HG03108 (cell line): ENCODE results near the gene CLEC11A.
"Not testable (repeated sequence)": the region's sequence is repeated elsewhere in the genome, so short reads cannot be mapped to it uniquely, and the experiment has no call there.

Source experiments
- ATAC-seq: cut with Tn5 transposase; IDR thresholded peaks from one replicate; pipeline ENCODE4 v1.9.1; 2021; ENCODE audit warnings: moderate library complexity; ENCODE audit not compliant: unreplicated experiment

CLEC11A gene

DNA sequence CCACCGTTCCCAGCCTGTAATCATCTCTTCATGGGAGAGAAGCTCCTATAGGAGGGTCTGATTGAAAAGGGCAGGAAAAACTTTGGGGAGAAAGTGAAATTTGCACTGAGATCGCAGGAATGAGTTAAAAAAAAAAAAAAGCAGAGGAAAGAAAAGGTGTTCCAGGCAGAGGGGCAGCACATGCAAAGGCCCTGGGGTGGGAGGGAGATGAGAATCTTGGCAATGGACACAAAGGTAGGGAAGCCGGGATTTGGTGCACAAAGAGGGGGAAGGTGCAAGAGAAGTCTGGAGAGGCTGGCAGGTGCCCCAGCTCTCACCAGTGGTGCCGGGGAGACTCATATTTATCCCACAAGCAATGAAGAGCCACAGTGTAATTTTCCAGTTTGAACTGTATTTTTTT is 30.7 kb downstream of the CLEC11A start:
- ATAC-seq = no peak

DNA sequence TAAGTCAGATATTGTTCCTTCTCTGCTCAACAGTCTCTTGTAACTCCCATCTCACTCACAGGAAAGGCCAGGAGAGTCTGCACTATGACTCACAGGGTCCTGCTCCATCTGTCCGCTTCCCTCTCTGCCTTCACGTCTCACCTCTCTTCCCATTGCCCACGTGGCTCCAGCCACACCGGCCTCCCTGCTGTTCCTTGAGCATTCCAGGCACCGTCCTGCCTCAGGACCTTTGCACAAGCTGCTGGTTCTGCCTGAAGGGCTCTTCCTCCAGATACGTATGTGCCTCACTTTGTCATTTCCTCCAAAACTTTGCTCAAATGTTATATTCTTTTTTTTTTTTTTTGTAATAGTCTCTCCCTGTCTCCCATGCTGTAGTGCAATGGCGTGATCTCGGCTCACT is 33.1 kb downstream of the CLEC11A start:
- not testable (repeated sequence) for ATAC-seq

DNA sequence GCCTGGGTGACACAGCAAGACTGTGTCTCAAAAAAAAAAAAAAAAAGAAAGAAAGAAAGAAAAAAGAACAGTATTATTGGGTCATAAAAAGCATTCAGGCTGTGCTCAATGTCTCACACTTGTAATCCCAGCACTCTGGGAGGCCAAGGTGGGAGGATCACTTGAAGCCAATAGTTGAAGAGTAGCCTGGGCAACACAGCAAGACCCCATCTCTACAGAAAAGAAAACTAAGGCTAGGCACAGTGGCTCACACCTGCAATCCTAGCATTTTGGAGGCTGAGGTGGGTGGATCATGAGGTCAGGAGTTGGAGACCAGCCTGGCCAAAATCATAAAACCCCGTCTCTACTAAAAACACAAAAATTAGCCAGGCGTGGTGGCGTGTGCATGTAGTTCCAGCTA is 34.5 kb downstream of the CLEC11A start:
- ATAC-seq = not testable (repeated sequence)

DNA sequence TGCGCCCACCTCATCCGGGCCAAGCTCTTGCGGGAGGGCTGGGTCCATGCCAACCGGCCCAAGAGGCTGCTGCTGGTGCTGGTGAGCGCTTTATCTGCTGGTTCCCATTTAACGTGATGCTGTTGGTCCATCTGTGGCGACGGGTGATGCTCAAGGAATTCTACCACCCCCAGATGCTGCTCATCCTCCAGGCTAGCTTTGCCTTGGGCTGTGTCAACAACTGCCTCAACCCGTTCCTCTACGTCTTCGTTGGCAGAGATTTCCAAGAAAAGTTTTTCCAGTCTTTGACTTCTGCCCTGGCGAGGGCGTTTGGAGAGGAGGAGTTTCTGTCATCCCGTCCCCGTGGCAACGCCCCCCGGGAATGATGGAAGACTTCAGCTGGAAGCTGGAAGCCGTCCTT is 35.9 kb downstream of the CLEC11A start:
- not testable (repeated sequence) for ATAC-seq

DNA sequence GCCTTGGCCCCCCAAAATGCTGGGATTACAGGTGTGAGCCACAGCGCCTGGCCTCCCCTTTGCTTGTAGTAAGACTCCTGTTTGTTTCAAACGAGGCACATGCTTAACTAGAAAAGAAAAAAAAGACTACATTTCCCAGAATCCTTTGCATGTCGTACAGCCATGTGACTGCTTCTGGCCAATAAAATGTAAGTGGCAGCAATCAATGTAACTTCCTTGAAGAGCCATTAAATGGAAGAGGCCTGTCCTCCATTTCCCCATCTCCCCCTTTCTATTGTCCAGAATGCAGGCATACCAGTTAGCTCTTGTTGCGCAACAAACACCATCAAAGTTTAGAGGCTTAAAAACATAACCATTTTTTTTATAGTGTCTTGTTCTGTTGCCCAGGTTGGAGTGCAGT is 36.7 kb downstream of the CLEC11A start:
- ATAC-seq = no peak

DNA sequence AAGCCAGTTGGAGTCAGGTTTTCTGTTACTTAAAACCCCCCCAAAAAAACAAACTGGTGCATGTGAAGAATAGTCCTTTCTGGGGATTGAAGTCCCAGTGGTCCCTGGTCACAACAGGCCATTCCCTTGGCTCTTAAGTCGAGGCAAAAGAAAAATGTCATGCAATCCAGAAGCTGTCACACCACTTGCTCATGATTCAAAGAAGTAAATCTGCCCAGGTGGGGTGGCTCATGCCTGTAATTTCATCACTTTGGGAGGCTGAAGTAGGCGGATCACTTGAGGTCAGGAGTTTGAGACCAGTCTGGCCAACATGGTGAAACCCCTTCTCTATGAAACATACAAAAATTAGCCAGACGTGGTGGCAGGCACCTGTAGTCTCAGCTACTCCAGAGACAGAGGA is 38.3 kb downstream of the CLEC11A start:
- not testable (repeated sequence) for ATAC-seq

DNA sequence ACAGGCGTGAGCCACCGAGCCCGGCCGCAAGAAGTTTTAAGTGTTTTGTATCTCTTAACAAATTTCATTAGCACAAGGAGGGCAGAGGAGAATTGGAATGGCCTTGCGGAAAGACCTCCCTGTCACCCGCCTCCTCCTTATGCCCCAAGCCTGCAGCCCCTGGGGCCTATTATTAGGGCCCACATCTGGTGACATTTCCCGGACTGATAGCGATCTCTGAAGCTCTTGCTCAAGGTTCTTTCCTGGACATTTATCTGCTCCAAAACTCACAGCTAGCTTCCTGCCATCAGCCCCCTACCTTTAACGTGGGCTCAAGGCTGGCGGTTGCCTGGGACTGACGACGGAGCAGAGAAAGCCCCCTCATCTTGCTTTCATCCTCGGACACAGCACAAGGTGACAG is 40.4 kb downstream of the CLEC11A start:
- not testable (repeated sequence) for ATAC-seq

DNA sequence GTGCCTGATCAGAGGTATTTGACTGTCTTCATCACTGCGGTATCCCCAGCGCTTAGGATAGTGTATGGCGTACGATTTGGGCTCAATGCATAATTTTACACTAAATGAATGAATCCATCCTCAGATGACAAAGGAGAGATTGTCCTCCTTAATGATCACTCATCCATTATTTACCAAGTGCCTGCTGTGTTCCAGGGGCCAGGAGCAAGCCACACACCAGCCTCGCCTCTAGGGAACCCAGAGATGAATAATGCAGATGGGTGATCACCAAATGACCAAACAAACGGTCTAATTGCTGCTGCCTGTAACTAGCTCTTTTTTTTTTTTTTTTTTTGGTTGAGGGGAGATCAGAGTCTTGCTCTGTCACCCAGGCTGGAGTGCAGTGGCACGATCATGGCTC is 41.2 kb downstream of the CLEC11A start:
- no peak for ATAC-seq

DNA sequence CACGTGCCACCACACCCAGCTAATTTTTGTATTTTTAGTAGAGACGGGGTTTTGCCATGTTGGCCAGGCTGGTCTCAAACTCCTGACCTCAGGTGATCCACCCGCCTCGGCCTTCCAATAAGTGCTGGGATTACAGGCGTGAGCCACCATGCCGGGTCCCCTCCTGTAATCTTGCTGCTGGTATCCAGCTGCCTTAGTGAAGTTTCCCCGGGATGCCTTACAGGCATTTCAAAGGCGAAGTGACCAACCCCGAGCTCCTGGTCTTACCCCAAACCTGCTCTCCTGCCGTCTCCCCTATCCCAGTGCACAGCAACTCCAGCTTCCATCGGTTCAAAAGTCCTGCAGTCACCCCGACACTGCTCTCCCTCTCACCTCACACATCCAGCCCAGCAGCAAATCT is 43.6 kb downstream of the CLEC11A start:
- not testable (repeated sequence) for ATAC-seq

DNA sequence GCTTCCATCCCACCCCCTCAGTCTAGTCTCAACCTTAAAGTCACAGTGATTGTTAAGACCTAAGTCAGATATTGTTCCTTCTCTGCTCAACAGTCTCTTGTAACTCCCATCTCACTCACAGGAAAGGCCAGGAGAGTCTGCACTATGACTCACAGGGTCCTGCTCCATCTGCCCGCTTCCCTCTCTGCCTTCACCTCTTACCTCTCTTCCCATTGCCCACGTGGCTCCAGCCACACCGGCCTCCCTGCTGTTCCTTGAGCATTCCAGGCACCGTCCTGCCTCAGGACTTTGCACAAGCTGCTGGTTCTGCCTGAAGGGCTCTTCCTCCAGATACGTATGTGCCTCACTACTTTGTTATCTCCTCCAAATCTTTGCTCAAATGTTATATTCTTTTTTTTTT is 44.1 kb downstream of the CLEC11A start:
- not testable (repeated sequence) for ATAC-seq

DNA sequence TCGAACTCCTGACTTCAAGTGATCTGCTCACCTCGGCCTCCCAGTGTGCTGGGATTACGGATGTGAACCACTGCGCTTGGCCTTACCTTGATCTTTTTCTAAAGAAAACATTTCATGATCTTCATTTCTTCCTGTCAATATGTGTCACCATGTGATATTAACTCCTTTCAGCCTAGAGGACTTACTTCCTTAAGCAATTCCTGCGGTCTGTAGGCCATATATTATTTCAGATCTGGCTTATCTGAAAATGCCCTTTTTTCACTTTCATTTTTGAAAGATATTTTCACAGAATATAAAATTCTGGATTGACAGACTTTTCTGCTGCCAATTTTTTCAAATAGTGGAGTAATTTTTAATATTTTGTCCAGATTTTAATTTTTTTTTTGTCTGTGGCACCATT is 45.1 kb downstream of the CLEC11A start:
- ATAC-seq = no peak

DNA sequence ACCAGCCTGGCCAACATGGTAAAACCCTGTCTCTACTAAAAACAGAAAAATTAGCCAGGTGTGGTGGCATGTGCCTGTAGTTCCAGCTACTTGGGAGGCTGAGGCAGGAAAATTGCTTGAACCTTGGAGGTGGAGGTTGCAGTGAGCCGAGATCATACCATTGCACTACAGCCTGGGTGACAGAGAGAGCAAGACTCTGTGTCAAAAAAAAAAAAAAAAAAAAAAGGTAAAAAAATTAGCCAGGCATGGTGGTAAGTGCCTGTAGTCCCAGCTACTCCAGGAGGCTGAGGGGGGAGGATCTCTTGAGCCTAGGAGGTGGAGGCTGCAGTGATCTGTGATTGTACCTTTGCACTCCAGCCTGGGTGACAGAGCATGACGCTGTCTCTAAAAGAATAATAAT is 47.0 kb downstream of the CLEC11A start, which contains the start of gene GPR32:
Gene GPR32, plus strand, starts transcription at position 301 of the 400 bp plus-strand sequence. CDS start 137 bp downstream, outside the sequence.
- ATAC-seq = not testable (repeated sequence)

DNA sequence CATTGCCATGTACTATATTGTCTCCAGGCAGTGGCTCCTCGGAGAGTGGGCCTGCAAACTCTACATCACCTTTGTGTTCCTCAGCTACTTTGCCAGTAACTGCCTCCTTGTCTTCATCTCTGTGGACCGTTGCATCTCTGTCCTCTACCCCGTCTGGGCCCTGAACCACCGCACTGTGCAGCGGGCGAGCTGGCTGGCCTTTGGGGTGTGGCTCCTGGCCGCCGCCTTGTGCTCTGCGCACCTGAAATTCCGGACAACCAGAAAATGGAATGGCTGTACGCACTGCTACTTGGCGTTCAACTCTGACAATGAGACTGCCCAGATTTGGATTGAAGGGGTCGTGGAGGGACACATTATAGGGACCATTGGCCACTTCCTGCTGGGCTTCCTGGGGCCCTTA is 47.7 kb downstream of the CLEC11A start:
- no peak for ATAC-seq

DNA sequence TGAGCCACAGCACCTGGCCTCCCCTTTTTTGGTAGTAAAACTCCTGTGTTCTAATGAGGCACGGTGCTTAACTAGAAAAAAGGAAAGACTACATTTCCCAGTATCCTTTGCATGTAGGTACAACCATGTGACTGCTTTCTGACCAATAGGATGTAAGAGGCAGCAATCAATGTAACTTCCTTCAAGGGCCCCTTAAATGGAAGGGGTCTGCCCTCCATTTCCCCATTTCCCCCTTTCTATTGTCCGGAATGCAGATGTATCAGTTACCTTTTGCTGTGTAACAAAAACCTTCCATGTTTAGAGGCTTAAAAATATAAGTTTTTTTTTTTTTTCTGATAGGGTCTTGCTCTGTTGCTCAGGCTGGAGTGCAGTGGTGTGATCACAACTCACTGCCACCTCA is 49.3 kb downstream of the CLEC11A start:
- no peak for ATAC-seq

DNA sequence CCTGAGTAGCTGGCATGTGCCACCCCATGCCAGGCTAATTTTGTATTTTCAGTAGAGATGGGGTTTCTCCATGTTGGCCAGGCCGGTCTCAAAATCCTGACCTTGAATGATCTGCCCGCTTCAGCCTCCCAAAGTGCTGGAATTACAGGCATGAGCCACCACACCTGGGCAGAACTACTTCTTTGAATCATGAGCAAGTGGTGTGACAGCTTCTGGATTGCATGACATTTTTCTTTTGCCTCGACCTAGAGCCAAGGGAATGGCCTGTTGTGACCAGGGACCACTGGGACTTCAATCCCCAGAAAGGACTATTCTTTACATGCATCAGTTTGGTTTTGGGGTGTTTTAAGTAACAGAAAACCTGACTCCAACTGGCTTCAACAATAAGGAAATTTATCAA is 49.7 kb downstream of the CLEC11A start:
- not testable (repeated sequence) for ATAC-seq

DNA sequence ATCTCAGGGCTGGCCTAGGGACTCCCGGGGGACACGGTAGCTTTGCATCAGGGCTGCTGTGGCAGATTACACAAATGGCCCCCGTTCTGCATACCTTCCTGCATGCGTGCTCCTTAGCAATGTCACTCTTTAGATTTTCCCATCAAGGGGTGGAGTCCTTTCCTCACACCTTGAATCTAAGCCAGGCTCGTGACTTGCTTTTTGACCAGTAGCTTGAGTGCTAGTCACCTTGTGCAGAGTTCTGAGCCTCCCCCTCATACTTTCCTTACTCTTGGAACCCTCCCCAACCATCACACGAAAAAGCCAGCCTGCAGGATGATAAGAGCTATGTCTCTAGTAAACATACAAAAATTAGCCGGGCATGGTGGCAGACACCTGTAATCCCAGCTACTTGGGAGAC is 50.3 kb downstream of the CLEC11A start:
- ATAC-seq = not testable (repeated sequence)
